ENCODE measurements around the gene CEACAM21.

CEACAM21 gene

DNA sequence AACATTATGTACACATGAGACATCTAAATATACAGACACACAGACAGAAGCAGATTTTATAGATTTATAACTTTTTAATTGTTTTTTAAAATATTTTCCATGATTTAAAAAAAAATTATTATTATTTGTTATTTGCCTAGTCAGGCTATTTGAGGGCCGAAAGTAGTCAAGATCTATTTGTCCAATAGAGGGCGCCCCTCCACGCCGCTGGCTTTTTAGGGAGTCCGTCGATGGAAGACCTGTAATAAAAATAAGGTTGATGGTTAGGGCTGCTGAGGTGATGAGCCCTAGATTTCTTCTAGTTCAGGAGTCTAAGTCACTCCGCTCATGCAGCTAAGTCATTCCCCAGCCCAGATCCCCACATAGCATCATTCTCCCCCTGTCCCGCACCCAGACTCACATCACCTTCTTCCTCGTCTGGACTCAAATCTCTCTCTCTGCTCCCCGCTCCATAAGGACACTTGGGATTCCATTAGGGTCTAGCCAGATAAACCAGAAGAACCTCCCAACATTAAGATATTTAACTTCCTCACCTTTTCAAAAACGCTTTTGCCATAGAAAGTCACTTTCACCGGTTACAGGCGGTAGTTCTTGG lies 33.9 kb upstream of the CEACAM21 start:
- FAIRE-seq (no peak), DNase-seq (ENCODE audit: insufficient read length, low spot score) (no peak)
- TF ChIP-seq, protein P1, sequence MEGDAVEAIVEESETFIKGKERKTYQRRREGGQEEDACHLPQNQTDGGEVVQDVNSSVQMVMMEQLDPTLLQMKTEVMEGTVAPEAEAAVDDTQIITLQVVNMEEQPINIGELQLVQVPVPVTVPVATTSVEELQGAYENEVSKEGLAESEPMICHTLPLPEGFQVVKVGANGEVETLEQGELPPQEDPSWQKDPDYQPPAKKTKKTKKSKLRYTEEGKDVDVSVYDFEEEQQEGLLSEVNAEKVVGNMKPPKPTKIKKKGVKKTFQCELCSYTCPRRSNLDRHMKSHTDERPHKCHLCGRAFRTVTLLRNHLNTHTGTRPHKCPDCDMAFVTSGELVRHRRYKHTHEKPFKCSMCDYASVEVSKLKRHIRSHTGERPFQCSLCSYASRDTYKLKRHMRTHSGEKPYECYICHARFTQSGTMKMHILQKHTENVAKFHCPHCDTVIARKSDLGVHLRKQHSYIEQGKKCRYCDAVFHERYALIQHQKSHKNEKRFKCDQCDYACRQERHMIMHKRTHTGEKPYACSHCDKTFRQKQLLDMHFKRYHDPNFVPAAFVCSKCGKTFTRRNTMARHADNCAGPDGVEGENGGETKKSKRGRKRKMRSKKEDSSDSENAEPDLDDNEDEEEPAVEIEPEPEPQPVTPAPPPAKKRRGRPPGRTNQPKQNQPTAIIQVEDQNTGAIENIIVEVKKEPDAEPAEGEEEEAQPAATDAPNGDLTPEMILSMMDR (IDR thresholded peaks at IDR 0.05; ENCODE audit: insufficient read depth, missing control alignments): peak; percentile 57

- DNase-seq (ENCODE audit: insufficient read length, low spot score) (no peak), FAIRE-seq (no peak)
- TF ChIP-seq, protein P1 (IDR thresholded peaks at IDR 0.05; ENCODE audit: insufficient read depth, missing control alignments): no peak
Observed at GRCh38 chr19:41542622-41543021, 33.3 kb upstream of the CEACAM21 start.

- TF ChIP-seq, protein P1 (IDR thresholded peaks at IDR 0.05; ENCODE audit: insufficient read depth, missing control alignments): no peak
- DNase-seq (ENCODE audit: insufficient read length, low spot score): no peak
- no peak for FAIRE-seq
Observed at GRCh38 chr19:41543582-41543981, 32.4 kb upstream of the CEACAM21 start.

GRCh38 chr19:41545547-41545946 lies 30.4 kb upstream of the CEACAM21 start:
- no peak for FAIRE-seq
- DNase-seq (ENCODE audit: insufficient read length, low spot score): no peak
- TF ChIP-seq, protein P1 (IDR thresholded peaks at IDR 0.05; ENCODE audit: insufficient read depth, missing control alignments): no peak

- TF ChIP-seq, protein P1 (IDR thresholded peaks at IDR 0.05; ENCODE audit: insufficient read depth, missing control alignments): no peak
- DNase-seq (ENCODE audit: insufficient read length, low spot score) (no peak), FAIRE-seq (no peak)
Observed at GRCh38 chr19:41546386-41546789, 29.6 kb upstream of the CEACAM21 start.

- DNase-seq (ENCODE audit: insufficient read length, low spot score) (no peak), FAIRE-seq (no peak)
- TF ChIP-seq, protein P1 (IDR thresholded peaks at IDR 0.05; ENCODE audit: insufficient read depth, missing control alignments): no peak
Observed at GRCh38 chr19:41546961-41547360, 29.0 kb upstream of the CEACAM21 start.

DNA sequence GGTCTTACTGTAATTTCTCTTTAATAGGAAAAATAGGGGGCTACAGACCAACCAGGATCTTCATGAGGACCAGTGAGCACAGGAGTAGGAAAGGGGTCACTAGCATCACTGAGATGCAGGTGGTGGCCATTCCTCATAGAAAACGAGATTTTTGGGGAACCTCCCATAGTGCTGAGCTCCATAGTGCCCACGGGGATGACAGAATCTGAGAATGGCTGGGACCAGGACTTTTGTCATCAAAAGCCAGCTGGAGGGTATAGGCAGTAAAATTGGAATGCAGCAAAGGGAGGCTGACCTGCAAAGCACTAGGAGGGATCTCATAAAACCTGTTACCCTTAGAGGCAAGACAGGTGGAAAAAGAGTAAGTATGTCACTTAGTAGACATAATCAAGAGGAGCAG lies 28.4 kb upstream of the CEACAM21 start:
- TF ChIP-seq, protein P1 (IDR thresholded peaks at IDR 0.05; ENCODE audit: insufficient read depth, missing control alignments): no peak
- DNase-seq (ENCODE audit: insufficient read length, low spot score) (no peak), FAIRE-seq (no peak)

Data from D721Med (cell line).